ENCODE results near the gene OSBPL6. TPM values are rescaled to one million over a fixed set of nuclear protein-coding genes. Genes with fewer than 3 reads are reported as not detected.

Gene OSBPL6
- total RNA-seq, 1 experiment from 2014 or later, result 11.6 TPM

- no peaks in the 10 kb centered on the region for H3K9me2 ChIP-seq (ENCODE audit: insufficient read depth)
- intact Hi-C loops (cut with micrococcal nuclease), result no loop called here
- ATAC-seq (no peak), DNase-seq (ENCODE audit: low read depth, low spot score) (no peak)
- H3K9me3 ChIP-seq (ENCODE audit: control insufficient read depth in 1 of 2, insufficient read depth in 1 of 2, low read depth in 1 of 2, low read length in 2 of 2), result no peaks in the 10 kb centered on the region
- ChIA-PET POLR2A (interaction anchor here (1.1 kb wide), 1 partner anchor 10 kb away, joined by 4 read pairs; the partner anchor contains the start of genes PJVK and PRKRA), CTCF (no interaction called here), RAD21 (ENCODE audit: low non-redundant PET in 1 of 2, low total read pairs in 2 of 2, uncharacterized antibody in 2 of 2, unreplicated experiment in 2 of 2) (no interaction called here)
- no TSS peak for BruUV-seq (replicated peaks)
- no peak overlapping the region for H3K9ac ChIP-seq (ENCODE audit: low read length)
- H3K4me3 ChIP-seq (replicated peaks in 1 of 2; ENCODE audit: low read depth in 1 of 2, low read length in 2 of 2), result no peak overlapping the region
- no peaks in the 10 kb centered on the region for H3K27me3 ChIP-seq (ENCODE audit: insufficient read depth, low read length)
- no peak overlapping the region for H3K4me2 ChIP-seq (ENCODE audit: low read length)
- H3K4me1 ChIP-seq (ENCODE audit: control insufficient read depth in 1 of 2, insufficient read depth in 2 of 2, low read length in 2 of 2), result peaks cover 13 to 23% of the 10 kb centered on the region in 2 experiments
- 0 out of 2 replicates have a peak, but pooled peaks cover 4% of the 10 kb centered on the region for H4K20me1 ChIP-seq (ENCODE audit: insufficient read depth)
- H3K27ac ChIP-seq (ENCODE audit: low read depth, low read length), result no peak overlapping the region
- TF ChIP-seq MAX (IDR thresholded peaks at IDR 0.05), result no peak
- TF ChIP-seq ZNF274 (IDR thresholded peaks at IDR 0.05; ENCODE audit: low read depth, low read length), result no peak
- no peak for TF ChIP-seq REST (IDR thresholded peaks at IDR 0.05; ENCODE audit: low read depth)
- TF ChIP-seq EZH2phosphoT487 (IDR thresholded peaks at IDR 0.05; ENCODE audit: borderline replicate concordance), result no peak
- peaks cover 39 to 48% of the 10 kb centered on the region in 2 experiments for H3K36me3 ChIP-seq (ENCODE audit: control insufficient read depth in 1 of 2, insufficient read depth in 2 of 2, low read length in 2 of 2)
- no peak overlapping the region for H2AFZ ChIP-seq (ENCODE audit: low read depth, low read length, poor library complexity, severe bottlenecking)
- peaks cover 9% of the 10 kb centered on the region; the same call in 1 of the 2 replicates for H3K79me2 ChIP-seq (ENCODE audit: insufficient read depth, low read length)
These were observed 247.1 kb downstream of the OSBPL6 start for GRCh38 chr2:178441426-178441825.

All from HCT116 (cell line).